ENCODE results near the gene TM7SF3.

GRCh38 chr12:27034607-27035293 lies 20.6 kb upstream of the TM7SF3 start:
- TF ChIP-seq POLR2AphosphoS5 (IDR thresholded peaks at IDR 0.05; ENCODE audit: borderline replicate concordance, low read depth, low read length) (no peak), EZH2 (IDR thresholded peaks at IDR 0.05) (no peak), FOXP2 (optimal IDR thresholded peaks at IDR 0.05; ENCODE audit: control extremely low read depth, extremely low read length, insufficient read depth) (no peak)

Data from SK-N-MC (cell line).